ENCODE measurements around the gene TPRX2.
"Not testable (repeated sequence)": the region's sequence is repeated elsewhere in the genome, so short reads cannot be mapped to it uniquely, and the experiment has no call there.

Gene TPRX2

GRCh38 chr19:47910191-47910590 is 51.2 kb downstream of the TPRX2 start:
- H3K9me3 ChIP-seq (ENCODE audit: control insufficient read depth, low read length); H3K36me3 ChIP-seq (ENCODE audit: control insufficient read depth, insufficient read depth, low read length); H3K27ac ChIP-seq (ENCODE audit: insufficient read depth, low read depth, low read length, poor library complexity, severe bottlenecking); H3K27me3 ChIP-seq (ENCODE audit: control insufficient read depth, insufficient read depth, low read length, poor library complexity, severe bottlenecking); H3K4me3 ChIP-seq (ENCODE audit: insufficient read depth, low read depth, low read length); H3K4me1 ChIP-seq (ENCODE audit: control insufficient read depth, insufficient read depth, low read length): not testable (repeated sequence)
- 80% methylated on average over 1 of the region's 2 CpGs; no CpG with 5 or more reads in 1 of the 2 experiments for WGBS, 2 experiments
